A673 (cell line): Measurements from ENCODE around the gene CAV1.

Source experiments
- CTCF ChIP-seq: fragments of 300-800, 200-600 bp; sonication (generic); conservative IDR thresholded peaks from 2 replicates; pipeline ENCODE4 v1.5.1; 2017; ENCODE audit warnings: low read depth, mild to moderate bottlenecking, antibody characterized with exemption, low read length, moderate library complexity, mixed read lengths
- EZH2 ChIP-seq: fragments of 200-600 bp; sonication (generic); IDR thresholded peaks from 2 replicates; pipeline ENCODE4 v1.6.1; 2017; ENCODE audit warnings: borderline replicate concordance, low read depth, mild to moderate bottlenecking, mixed read lengths, antibody characterized with exemption, low read length; ENCODE audit not compliant: poor library complexity, severe bottlenecking

GRCh38 chr7:116477625-116478024, 47.2 kb upstream of the CAV1 start:
- TF ChIP-seq CTCF (no peak), EZH2 (no peak)
